Gastrocnemius medialis (tissue), 4 donors: ENCODE results near the gene KCP.

ENCODE experiments used
- CTCF ChIP-seq, 5 experiments: fragments of 450-650 bp in 3 of 5; fragments of 200-600 bp in 2 of 5; sonication (generic) in 2 of 5; IDR thresholded peaks in 4 of 5; conservative IDR thresholded peaks in 1 of 5; 1 replicate in 4 of 5; 2 replicates in 1 of 5; pipeline ENCODE4 v1.5.1; 2016 to 2019; ENCODE audit warnings: antibody characterized with exemption in 5 of 5, mild to moderate bottlenecking in 3 of 5, moderate library complexity in 3 of 5
- POLR2A ChIP-seq, 2 donors: fragments of 450-650 bp; IDR thresholded peaks; one replicate each; pipeline ENCODE4 v1.6.1; 2017; ENCODE audit warnings: antibody characterized with exemption in 2 of 2, mild to moderate bottlenecking in 2 of 2, moderate library complexity in 2 of 2

- TF ChIP-seq CTCF (IDR thresholded peaks at IDR 0.05 in 4 of 5, conservative IDR thresholded peaks at IDR 0.05 in 1 of 5), result no peak
- no peak for TF ChIP-seq POLR2A (IDR thresholded peaks at IDR 0.05)
These were observed 67.6 kb downstream of the KCP start for GRCh38 chr7:128842674-128843641.
